Parathyroid adenoma (tissue), 2 donors: ENCODE results near the gene CLDN5.

Experiments
- H2AFZ ChIP-seq: fragments of 300-600 bp; sonication (generic); one replicate; pipeline ENCODE4 v1.7.0; 2017; ENCODE audit warnings: antibody characterized with exemption, mild to moderate bottlenecking
- H3K27ac ChIP-seq: fragments of 300-600 bp; sonication (generic); one replicate; pipeline ENCODE4 v1.7.0; 2017
- H3K27me3 ChIP-seq: fragments of 300-600 bp; sonication (generic); one replicate; pipeline ENCODE4 v1.7.0; 2017; ENCODE audit warnings: low read length; ENCODE audit not compliant: control insufficient read depth, insufficient read depth
- H3K36me3 ChIP-seq: fragments of 300-600 bp; sonication (generic); one replicate; pipeline ENCODE4 v1.7.0; 2017; ENCODE audit warnings: low read length; ENCODE audit not compliant: control insufficient read depth, insufficient read depth
- H3K4me1 ChIP-seq: fragments of 300-600 bp; sonication (generic); one replicate; pipeline ENCODE4 v1.7.0; 2017; ENCODE audit warnings: control low read depth
- H3K4me2 ChIP-seq: fragments of 300-600 bp; sonication (generic); one replicate; pipeline ENCODE4 v1.7.0; 2017; ENCODE audit warnings: low read length
- H3K4me3 ChIP-seq: fragments of 300-600 bp; sonication (generic); one replicate; pipeline ENCODE4 v1.7.0; 2017; ENCODE audit warnings: low read depth, low read length
- H3K79me2 ChIP-seq: fragments of 300-600 bp; sonication (generic); one replicate; pipeline ENCODE4 v1.7.0; 2017; ENCODE audit warnings: control low read depth
- H3K9ac ChIP-seq: fragments of 300-600 bp; sonication (generic); one replicate; pipeline ENCODE4 v1.7.0; 2017; ENCODE audit warnings: mild to moderate bottlenecking
- H3K9me3 ChIP-seq: fragments of 300-600 bp; sonication (generic); one replicate; pipeline ENCODE4 v1.7.0; 2017; ENCODE audit warnings: low read length; ENCODE audit not compliant: control insufficient read depth
- TF ChIP-seq, protein P1 (sequence below): fragments of 300-600 bp; sonication (generic); IDR thresholded peaks from one replicate; pipeline ENCODE4 v1.7.0; 2017; ENCODE audit warnings: antibody characterized with exemption, mild to moderate bottlenecking
- donor health status: primary hyperparathyroidism.

Gene CLDN5

DNA sequence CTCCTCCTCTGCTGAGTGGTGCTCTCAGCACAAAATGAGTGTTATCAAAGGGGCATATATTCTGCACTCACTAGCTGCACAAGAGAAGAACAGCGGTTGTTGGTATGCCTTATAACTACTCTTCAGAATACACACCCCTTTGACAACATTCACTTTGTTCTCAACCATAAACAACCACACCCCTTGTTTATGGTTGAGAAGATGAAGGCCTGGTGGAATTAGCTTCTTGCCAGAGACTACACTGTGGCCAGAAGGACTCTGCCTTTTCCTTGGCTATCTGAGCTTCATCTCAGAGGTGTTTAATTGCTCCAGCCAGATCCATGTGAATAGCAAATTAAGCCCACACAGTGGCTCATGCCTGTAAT is 45.0 kb upstream of the CLDN5 start:
- no peaks in the 10 kb centered on the region for H3K27me3 ChIP-seq
- no peak overlapping the region for H3K4me3 ChIP-seq
- H3K4me2 ChIP-seq: no peak overlapping the region
- no peaks in the 10 kb centered on the region for H3K4me1 ChIP-seq
- no peaks in the 10 kb centered on the region for H3K36me3 ChIP-seq
- H3K9ac ChIP-seq: no peak overlapping the region
- TF ChIP-seq, protein P1, sequence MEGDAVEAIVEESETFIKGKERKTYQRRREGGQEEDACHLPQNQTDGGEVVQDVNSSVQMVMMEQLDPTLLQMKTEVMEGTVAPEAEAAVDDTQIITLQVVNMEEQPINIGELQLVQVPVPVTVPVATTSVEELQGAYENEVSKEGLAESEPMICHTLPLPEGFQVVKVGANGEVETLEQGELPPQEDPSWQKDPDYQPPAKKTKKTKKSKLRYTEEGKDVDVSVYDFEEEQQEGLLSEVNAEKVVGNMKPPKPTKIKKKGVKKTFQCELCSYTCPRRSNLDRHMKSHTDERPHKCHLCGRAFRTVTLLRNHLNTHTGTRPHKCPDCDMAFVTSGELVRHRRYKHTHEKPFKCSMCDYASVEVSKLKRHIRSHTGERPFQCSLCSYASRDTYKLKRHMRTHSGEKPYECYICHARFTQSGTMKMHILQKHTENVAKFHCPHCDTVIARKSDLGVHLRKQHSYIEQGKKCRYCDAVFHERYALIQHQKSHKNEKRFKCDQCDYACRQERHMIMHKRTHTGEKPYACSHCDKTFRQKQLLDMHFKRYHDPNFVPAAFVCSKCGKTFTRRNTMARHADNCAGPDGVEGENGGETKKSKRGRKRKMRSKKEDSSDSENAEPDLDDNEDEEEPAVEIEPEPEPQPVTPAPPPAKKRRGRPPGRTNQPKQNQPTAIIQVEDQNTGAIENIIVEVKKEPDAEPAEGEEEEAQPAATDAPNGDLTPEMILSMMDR: no peak
- no peaks in the 10 kb centered on the region for H3K9me3 ChIP-seq
- H3K79me2 ChIP-seq: no peaks in the 10 kb centered on the region
- H2AFZ ChIP-seq: no peak overlapping the region
- H3K27ac ChIP-seq: no peak overlapping the region

DNA sequence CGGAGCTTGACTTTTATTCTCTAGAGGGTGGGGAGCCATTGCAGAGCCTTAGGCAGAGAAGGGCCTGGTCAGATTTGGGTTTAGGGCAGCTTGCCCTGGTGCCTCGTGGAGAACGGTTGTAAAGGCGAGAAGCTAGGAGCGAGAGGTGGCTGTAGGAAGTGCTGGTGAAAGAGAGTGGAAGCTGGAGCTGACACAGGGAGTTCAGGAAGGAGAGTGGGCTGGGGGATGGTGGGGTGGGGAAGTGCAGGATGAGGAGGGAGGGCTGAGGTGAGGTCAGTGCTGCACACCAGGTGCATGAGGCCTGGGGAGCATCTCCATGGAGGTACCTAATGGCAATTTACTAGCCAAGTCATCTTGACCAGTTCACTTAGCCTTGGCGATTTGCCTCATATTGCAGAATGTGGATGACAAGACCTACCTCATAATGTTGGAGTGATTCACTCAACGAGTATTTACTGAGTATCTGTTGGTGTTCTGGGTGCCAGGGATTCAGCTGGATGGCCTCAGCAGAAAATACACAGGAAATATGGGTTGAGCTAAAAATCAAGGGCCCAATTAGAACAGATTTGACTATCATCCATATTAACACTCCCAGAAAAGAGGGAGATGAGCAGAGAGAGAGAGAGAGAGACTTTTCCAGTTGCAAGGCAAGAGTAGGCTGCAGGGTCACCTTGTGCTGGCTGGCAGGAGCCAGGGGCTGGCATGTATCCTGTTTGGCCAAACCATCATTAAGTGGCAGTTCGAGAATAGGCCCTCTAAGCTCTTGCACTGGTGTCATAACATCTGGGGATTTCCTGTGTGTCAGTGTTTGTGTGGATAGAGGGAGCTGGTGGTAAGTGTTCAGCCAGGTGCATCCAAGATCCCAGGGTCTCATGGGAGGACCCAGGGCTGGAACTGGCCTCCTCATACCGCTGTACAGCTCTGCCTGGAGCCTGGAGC is 44.4 kb upstream of the CLDN5 start:
- no peaks in the 10 kb centered on the region for H3K27me3 ChIP-seq
- H3K79me2 ChIP-seq: no peaks in the 10 kb centered on the region
- no peaks in the 10 kb centered on the region for H3K36me3 ChIP-seq
- H3K4me3 ChIP-seq: no peak overlapping the region
- no peaks in the 10 kb centered on the region for H3K4me1 ChIP-seq
- H3K9me3 ChIP-seq: no peaks in the 10 kb centered on the region
- H3K9ac ChIP-seq: no peak overlapping the region
- no peak overlapping the region for H3K27ac ChIP-seq
- H2AFZ ChIP-seq: no peak overlapping the region
- TF ChIP-seq, protein P1: no peak
- no peak overlapping the region for H3K4me2 ChIP-seq

DNA sequence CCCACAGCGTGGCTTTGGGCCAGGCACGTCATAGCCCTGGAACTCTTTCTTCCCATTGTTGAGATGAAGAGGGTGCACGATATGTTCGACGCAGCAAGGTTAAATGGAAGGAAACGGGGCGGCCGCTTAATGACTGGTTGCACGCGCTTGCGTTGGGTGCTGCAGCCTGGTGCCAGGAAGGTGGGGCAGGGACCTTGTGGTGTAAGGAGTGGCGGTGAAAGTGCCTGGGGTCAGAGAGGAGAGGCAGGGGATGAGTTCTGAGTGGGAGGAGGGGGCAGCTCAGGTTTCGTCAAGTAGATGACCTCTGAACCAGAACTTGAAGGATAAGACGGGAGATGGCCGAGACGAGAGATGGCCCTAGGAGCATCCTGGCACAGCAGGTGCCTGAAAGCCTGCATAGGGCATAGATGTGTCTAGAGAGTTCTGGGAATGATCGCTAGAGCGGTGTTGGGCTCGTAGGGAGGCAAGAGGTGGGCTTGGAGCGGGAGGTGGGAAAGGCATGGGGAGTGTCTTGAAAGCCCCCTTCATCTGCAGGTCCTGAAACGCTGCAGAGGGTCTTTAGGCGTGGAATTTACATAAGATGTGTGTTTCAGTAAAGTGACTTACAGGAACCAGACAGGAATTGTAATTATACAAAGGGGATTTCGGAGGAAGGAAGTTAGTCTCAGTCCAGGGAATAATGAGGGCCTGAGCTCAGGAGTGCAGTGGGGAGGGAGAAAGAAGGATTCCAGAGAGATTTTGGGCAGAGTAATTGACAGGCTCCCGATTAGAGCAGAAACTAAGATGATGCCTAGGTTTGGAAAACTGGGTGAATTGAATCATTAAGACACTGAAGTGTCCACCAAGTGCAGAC is 43.2 kb upstream of the CLDN5 start:
- Histone ChIP-seq H3K27me3 (no peaks in the 10 kb centered on the region), H3K9me3 (no peaks in the 10 kb centered on the region), H3K4me3 (no peak overlapping the region), H3K79me2 (no peaks in the 10 kb centered on the region), H3K4me1 (no peaks in the 10 kb centered on the region), H3K27ac (no peak overlapping the region), H3K4me2 (no peak overlapping the region), H3K36me3 (no peaks in the 10 kb centered on the region), H2AFZ (no peak overlapping the region), H3K9ac (no peak overlapping the region)
- TF ChIP-seq, protein P1: no peak

DNA sequence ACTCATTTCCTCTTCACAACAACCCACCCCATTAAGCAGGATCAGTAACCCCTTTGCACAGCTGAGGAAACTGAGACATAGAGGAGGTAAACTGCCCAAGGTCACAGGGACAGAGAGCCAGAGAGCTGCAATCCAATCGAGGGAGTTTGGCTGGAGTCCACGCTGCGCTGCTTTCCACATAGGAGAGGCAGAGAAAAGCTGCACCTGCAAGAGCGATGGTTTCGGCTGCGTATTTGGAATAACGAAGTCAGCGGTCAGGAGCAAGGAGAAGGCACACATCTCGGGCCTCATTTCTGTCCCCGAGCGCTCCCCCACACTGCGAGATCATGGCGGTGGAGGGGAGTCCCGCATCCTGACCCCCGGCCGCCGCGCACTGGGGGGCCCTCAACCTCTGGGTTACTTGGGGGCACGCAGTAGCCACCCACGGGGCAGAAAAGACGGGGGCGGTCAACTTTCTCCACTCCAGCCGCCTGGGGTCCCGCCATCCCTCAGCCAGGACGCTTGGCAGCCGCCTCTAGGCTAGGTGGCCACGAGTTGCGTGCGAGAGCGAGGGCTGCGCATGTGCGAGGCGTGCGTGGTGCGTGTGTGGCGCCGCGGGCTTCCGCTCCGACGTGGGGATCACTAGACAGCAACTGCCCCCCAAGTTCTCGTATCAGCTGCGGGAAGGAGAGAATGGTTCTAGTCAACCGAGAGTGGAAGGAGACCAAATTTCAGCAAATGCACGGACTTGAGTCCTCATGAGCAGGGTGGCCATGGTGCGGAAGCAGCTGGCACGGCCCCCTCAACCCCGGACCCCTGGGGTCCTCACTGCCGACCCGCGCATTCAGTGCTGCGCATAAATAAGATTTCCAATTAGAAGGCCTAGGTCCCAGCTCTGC is 42.3 kb upstream of the CLDN5 start:
- Histone ChIP-seq H3K4me3 (no peak overlapping the region), H3K36me3 (no peaks in the 10 kb centered on the region), H2AFZ (no peak overlapping the region), H3K9me3 (no peaks in the 10 kb centered on the region), H3K9ac (no peak overlapping the region), H3K79me2 (no peaks in the 10 kb centered on the region), H3K27ac (no peak overlapping the region), H3K27me3 (no peaks in the 10 kb centered on the region), H3K4me2 (no peak overlapping the region), H3K4me1 (no peaks in the 10 kb centered on the region)
- TF ChIP-seq, protein P1: no peak
